ENCODE results near the gene RBSN. TPM values are rescaled to one million over a fixed set of nuclear protein-coding genes. Genes with fewer than 3 reads are reported as not detected.

Gene RBSN
- total RNA-seq, 6 experiments from 2014 or later, result 17.6 to 22.2 (median 19.3) TPM

GRCh38 chr3:15086699-15087098 lies 12.2 kb downstream of the RBSN start:
- peaks cover 37% of the 10 kb centered on the region for H3K36me3 Mint-ChIP-seq (ENCODE audit: low read depth)
- H3K4me3 Mint-ChIP-seq, result no peak overlapping the region
- no peak for TF ChIP-seq CTCF (IDR thresholded peaks at IDR 0.05)
- peaks cover 7% of the 10 kb centered on the region for H3K4me1 Mint-ChIP-seq (ENCODE audit: low read depth)
- H3K9me3 Mint-ChIP-seq, result no peaks in the 10 kb centered on the region
- no peaks in the 10 kb centered on the region; the same call in 1 of the 2 replicates for H3K27me3 Mint-ChIP-seq (ENCODE audit: insufficient read depth)
- DNase-seq, result no peak
- no peak overlapping the region for H3K27ac Mint-ChIP-seq

GRCh38 chr3:15086263-15086662 lies 12.7 kb downstream of the RBSN start:
- H3K27ac Mint-ChIP-seq, result no peak overlapping the region
- no peak for TF ChIP-seq CTCF (IDR thresholded peaks at IDR 0.05)
- H3K9me3 Mint-ChIP-seq, result no peaks in the 10 kb centered on the region
- no peak overlapping the region for H3K4me3 Mint-ChIP-seq
- H3K36me3 Mint-ChIP-seq (ENCODE audit: low read depth), result peaks cover 42% of the 10 kb centered on the region
- H3K4me1 Mint-ChIP-seq (ENCODE audit: low read depth), result peaks cover 8% of the 10 kb centered on the region
- DNase-seq, result no peak
- no peaks in the 10 kb centered on the region; the same call in 1 of the 2 replicates for H3K27me3 Mint-ChIP-seq (ENCODE audit: insufficient read depth)

DNA sequence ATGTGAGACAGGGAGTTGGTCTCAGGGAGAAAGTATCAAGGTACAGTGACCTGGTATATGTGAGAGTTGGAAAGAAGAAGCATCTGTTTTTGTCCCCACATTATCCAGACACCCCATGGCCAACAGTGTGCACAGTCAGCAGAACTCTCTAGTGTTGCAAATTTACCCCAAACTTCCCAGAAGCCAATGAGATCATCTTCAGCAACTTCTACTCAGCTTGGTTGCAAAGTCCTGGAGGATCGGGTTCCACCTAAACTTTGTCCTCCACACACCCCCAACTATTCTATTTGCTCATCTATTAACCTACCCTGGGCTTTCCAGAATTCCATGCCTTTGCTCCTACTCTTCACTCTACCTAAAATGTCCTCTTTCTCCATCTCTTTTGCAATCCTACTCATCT lies 15.7 kb downstream of the RBSN start:
- no peak for TF ChIP-seq CTCF (IDR thresholded peaks at IDR 0.05)
- Mint-ChIP-seq H3K4me1 (ENCODE audit: low read depth) (peaks cover 8% of the 10 kb centered on the region), H3K4me3 (no peak overlapping the region), H3K9me3 (no peaks in the 10 kb centered on the region), H3K27ac (no peak overlapping the region), H3K27me3 (ENCODE audit: insufficient read depth) (no peaks in the 10 kb centered on the region; the same call in 1 of the 2 replicates), H3K36me3 (ENCODE audit: low read depth) (peaks cover 49% of the 10 kb centered on the region)
- no peak for DNase-seq

GRCh38 chr3:15081960-15082664 lies 16.8 kb downstream of the RBSN start:
- Mint-ChIP-seq H3K4me3 (no peak overlapping the region), H3K27me3 (ENCODE audit: insufficient read depth) (no peaks in the 10 kb centered on the region; the same call in 1 of the 2 replicates), H3K4me1 (ENCODE audit: low read depth) (peaks cover 8% of the 10 kb centered on the region), H3K27ac (peak overlapping the region; percentile 49; the same call in 1 of the 2 replicates), H3K9me3 (no peaks in the 10 kb centered on the region), H3K36me3 (ENCODE audit: low read depth) (peaks cover 59% of the 10 kb centered on the region)
- TF ChIP-seq CTCF (IDR thresholded peaks at IDR 0.05), result no peak
- peak; percentile 21 for DNase-seq

DNA sequence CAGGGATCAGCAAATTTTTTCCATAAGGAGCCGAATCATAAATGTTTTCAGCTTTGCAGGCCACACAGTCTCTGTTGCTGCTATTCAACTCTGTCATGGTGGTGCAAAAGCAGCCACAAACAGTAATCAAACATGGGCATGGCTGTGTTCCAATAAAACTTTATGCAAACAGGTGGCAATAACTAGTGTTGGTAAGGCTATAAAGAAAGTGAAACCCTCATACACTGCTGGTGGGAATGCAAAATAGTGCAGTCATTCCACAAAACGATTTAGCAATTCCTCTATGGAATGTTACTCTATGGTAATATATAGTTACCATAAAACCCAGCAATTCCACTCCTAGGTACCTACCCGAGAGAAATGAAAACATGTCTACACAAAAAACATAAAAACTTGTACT lies 19.9 kb downstream of the RBSN start:
- DNase-seq, result no peak
- no peak for TF ChIP-seq CTCF (IDR thresholded peaks at IDR 0.05)
- Mint-ChIP-seq H3K27ac (no peak overlapping the region), H3K4me3 (no peak overlapping the region), H3K36me3 (ENCODE audit: low read depth) (peaks cover 67% of the 10 kb centered on the region), H3K9me3 (no peaks in the 10 kb centered on the region), H3K4me1 (ENCODE audit: low read depth) (peaks cover 8% of the 10 kb centered on the region), H3K27me3 (ENCODE audit: insufficient read depth) (no peaks in the 10 kb centered on the region; the same call in 1 of the 2 replicates)

Data from HFFc6 (cell line).